ENCODE measurements around the gene NKPD1.

The NKPD1 gene

GRCh38 chr19:45115809-45116615 is 44.8 kb downstream of the NKPD1 start:
- no peak overlapping the region for H3K4me3 Mint-ChIP-seq

GRCh38 chr19:45114116-45114515 is 46.7 kb downstream of the NKPD1 start:
- peaks cover 29% of the 10 kb centered on the region for H3K4me1 Mint-ChIP-seq
- H3K27me3 Mint-ChIP-seq = no peaks in the 10 kb centered on the region
- ATAC-seq (ENCODE audit: low read depth) = no peak
- H3K9me3 Mint-ChIP-seq = no peaks in the 10 kb centered on the region
- DNase-seq (ENCODE audit: low spot score in 2 of 2) = no peak
- no peaks in the 10 kb centered on the region for H3K36me3 Mint-ChIP-seq
- H3K27ac Mint-ChIP-seq = no peak overlapping the region
- no peak overlapping the region for H3K4me3 Mint-ChIP-seq

More at GRCh38 chr19:45115809-45116615, 44.8 kb downstream of the NKPD1 start:
- DNase-seq (ENCODE audit: low spot score in 2 of 2) = no peak
- no peak for ATAC-seq (ENCODE audit: low read depth)
- Mint-ChIP-seq H3K27me3 (no peaks in the 10 kb centered on the region), H3K27ac (no peak overlapping the region), H3K9me3 (no peaks in the 10 kb centered on the region), H3K36me3 (no peaks in the 10 kb centered on the region), H3K4me1 (peaks cover 34% of the 10 kb centered on the region)

GRCh38 chr19:45113628-45114027 is 47.2 kb downstream of the NKPD1 start:
- DNase-seq (ENCODE audit: low spot score in 2 of 2) (no peak), ATAC-seq (ENCODE audit: low read depth) (no peak)
- no peaks in the 10 kb centered on the region for H3K27me3 Mint-ChIP-seq
- peaks cover 26% of the 10 kb centered on the region for H3K4me1 Mint-ChIP-seq
- no peak overlapping the region for H3K4me3 Mint-ChIP-seq
- H3K36me3 Mint-ChIP-seq = no peaks in the 10 kb centered on the region
- H3K27ac Mint-ChIP-seq = no peak overlapping the region
- no peaks in the 10 kb centered on the region for H3K9me3 Mint-ChIP-seq

GRCh38 chr19:45112111-45112827 is 48.5 kb downstream of the NKPD1 start:
- DNase-seq (ENCODE audit: low spot score in 2 of 2) (no peak), ATAC-seq (ENCODE audit: low read depth) (no peak)
- Mint-ChIP-seq H3K9me3 (no peaks in the 10 kb centered on the region), H3K27ac (no peak overlapping the region), H3K4me3 (no peak overlapping the region), H3K4me1 (peaks cover 19% of the 10 kb centered on the region), H3K27me3 (no peaks in the 10 kb centered on the region), H3K36me3 (no peaks in the 10 kb centered on the region)
